HG02610 (cell line): ENCODE measurements around the gene CAPN10.

Experiments
- ATAC-seq: cut with Tn5 transposase; IDR thresholded peaks from one replicate; pipeline ENCODE4 v1.9.1; 2021; ENCODE audit warnings: mild to moderate bottlenecking, moderate library complexity; ENCODE audit not compliant: unreplicated experiment

Gene CAPN10

GRCh38 chr2:240573516-240574385, 12.8 kb upstream of the CAPN10 start:
- ATAC-seq, result no peak

- no peak for ATAC-seq
Measured at GRCh38 chr2:240574386-240575100, 12.0 kb upstream of the CAPN10 start.

DNA sequence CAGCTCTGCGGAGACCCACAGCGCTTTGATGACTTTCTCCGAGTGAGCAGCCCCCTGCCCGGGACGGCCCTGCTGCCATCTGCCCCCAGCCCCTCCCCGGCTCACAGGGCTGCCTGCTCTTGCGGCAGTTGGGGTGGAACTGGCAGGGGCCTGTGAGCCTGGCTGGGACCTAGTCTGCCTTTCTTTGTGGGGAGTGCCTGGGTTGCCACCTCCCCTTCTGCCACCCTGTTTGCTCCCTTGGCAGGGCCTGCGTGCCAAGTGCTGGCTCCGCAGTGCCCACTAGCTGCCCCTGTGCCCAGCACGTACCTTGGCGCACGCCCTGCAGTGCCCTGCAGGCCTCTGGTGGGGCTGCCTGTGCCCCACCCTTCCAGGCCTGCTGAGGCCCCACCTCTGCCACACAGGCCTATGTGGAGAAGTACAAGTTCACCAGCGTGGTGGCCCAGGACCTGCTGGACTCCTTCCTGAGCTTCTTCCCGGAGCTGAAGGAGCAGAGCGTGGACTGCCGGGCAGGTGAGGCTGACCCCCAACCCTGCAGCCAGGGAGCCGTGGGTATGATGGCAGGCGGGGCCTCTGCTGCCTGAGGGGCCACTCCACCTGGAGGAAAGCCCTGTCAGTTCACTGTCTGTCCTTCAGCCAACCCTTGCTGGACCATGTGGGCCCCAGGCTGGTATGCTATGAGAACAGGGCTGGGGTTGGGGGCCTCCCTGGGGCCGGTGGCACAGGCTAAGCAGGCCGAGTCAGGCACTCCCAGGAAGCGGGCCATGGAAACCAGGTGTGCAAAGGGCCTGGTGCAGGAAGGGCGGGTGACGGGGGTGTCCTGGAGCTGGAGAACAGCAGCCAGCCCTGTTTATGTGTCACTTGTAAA, 11.2 kb upstream of the CAPN10 start:
- ATAC-seq, result no peak

DNA sequence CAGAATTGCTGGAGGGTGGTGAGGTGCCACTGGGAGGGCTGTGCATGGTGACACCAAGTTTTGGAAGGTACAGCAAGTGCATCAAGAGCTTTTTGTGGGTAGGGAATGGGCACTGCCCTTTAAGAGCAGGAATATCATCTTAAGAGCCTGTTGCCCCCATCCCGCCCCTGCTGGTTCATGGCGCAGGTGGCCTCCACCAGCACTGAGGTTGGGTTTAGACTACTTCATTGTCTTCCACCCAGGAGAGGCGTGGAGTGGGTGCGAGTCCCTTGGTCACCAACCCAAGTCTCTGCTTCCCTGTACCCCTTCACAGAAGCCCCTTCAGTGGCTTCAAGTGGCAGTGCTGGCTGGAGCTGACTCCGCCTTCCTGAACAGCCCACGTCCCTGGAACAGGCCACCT, 10.5 kb upstream of the CAPN10 start:
- no peak for ATAC-seq

GRCh38 chr2:240576436-240577205, 9.9 kb upstream of the CAPN10 start:
- no peak for ATAC-seq

GRCh38 chr2:240577281-240578109, 9.0 kb upstream of the CAPN10 start:
- ATAC-seq, result no peak

- no peak for ATAC-seq
Measured at GRCh38 chr2:240578110-240578450, 8.5 kb upstream of the CAPN10 start.

DNA sequence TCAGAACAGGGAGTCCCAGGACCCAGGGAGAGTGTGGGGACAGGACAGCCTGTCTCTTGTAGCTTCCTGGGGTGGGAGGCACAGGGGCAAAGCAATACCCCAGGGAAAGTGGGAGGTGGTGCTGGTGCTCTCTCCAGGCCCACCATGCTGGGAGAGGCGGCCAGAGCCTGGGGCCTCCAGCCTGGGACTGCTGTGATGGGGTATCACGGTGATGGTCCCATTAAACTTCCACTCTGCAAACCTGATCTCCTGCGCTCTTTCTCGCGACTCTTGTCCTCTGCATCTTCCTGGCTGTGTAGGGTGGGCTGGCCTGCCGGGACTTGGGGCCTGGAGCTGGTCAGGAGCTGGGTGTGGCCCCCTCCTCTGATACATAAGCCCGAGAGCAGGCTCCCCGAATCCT, 8.0 kb upstream of the CAPN10 start:
- ATAC-seq, result no peak

DNA sequence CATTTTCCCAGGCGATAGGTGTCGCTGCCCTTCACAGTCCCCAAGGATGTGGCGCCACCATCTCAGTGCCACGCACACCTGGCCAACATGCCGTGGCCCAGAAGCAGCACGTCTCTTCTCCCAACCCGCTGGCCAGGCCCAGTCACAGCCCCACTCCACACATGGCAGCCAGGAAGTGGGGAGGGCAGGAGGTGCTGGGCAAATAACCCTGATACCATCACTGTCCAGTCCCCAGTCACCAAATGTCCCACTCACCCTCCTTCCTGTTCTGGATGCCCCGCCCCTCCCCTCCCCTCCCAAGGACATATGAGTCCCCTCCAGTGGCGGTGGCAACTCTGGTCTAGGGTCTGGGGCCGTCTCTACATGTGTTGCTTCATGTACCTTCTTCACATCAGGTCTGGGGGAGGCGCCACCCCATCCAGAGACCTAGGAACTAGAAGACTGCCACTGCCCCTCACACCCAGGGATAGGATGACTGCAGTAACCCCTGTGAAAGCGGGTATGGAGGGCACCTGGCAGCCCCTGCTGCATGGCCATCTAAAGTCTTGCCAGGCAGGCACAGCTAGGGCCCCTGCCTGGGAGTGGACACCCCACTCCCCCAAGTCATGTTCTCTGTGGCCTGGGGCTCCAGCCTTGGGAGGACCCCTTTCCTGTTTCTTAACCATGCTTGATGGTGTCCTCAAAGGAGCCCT, 7.3 kb upstream of the CAPN10 start:
- no peak for ATAC-seq

DNA sequence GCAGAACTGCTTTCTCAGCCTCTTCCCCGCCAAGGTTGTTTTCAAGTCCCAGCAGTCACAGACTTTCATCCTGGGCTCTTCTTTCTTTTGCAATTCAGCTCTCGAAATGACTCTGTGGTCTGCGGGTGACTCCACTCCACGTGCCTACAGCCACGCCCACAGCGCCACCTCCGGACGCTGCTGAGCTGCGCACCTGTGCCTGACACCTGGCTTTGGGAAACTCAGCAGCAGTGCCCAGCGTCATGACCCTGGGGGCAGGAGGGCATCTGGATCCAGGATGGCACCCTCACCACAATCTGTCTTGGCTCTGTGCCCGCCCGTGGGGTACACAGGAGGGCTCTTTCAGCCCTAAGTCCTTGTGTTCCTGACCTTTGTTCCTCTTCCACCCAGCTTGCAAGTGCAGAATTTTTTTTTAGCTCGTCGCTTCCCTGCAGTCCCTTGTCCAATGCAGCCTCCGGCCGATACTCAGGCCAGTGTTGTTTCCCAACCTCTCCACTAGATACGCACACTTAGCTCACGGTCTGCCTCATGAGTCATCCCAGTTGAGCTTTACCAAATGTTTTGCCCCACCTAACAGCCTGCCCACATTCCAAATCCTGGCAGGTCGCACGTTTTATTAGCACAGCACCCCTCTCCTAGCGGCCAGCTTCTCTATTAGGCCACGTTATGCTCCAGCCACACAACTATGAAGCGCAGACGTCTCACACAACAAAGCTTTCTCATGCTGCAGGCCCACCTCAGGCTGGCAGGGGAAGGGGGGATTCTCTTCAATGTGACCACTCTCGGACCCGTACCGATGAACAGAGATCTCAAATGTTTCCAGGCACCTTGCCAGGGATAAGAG, 6.5 kb upstream of the CAPN10 start:
- no peak for ATAC-seq

- no peak for ATAC-seq
Measured at GRCh38 chr2:240581811-240582210, 4.7 kb upstream of the CAPN10 start.

DNA sequence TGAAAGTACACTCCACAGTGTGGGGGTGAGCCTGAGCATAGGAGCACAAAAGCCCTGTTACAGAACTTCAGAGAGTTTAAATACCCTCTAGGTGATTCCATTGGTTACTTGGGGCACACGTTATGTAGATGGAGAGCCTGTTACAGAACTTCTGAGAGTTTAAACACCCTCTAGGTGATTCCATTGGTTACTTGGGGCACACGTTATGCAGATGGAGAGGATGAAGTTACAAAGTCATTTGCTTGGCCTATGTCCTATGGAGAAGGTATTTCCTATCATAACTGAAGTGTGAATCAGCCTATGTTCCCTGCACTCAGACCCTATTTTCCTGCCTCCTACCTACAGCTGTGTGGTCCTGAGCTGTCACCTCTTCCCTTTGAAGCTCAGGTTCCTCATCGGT, 3.8 kb upstream of the CAPN10 start:
- no peak for ATAC-seq

DNA sequence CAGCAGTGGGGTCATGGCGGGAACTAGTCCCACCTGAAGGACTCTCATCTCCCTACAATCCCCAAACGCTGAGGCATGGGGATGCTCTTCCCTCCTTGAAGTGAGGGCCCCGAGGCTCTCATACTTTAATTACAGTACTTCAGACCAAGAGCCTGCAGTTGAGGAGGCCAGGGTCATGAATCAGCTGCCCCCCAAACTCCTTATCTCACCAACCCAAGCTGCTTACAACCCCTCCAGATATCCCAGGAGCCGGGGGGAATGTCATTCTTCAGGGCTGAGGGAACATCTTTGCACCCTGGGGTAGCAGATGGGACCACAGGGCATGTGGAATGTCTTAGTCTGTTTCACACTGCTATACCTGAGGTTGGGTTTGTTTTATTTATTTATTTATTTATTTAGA, 2.8 kb upstream of the CAPN10 start:
- ATAC-seq, result no peak

DNA sequence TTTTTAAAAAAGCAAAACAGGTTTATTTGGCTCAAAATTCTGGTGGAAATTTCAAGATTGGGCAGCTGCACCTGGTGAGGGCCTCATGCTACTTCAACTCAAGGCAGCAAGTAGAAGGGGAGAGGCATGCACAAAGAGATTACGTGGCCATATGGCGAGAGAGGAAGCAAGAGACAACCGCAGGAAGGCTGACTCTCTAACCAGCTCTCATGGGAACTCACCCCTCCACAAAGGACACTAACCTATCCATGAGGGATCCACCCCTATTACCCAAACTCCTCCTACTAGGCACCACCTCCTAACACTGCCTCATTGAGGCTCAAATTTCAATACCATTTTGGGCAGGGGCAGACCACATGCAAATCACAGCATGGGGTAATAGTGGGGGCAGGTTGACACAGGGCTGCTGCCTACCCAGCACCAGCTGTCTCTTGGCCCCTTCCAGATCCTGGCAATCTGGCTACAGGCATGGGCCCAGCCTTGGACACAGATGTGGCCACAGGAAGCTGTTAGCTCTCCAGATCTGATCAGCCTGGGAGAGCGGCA, 2.0 kb upstream of the CAPN10 start:
- ATAC-seq, result peak; percentile 58

- ATAC-seq, result peak; percentile 27
Measured at GRCh38 chr2:240585101-240585500, 1.4 kb upstream of the CAPN10 start.

DNA sequence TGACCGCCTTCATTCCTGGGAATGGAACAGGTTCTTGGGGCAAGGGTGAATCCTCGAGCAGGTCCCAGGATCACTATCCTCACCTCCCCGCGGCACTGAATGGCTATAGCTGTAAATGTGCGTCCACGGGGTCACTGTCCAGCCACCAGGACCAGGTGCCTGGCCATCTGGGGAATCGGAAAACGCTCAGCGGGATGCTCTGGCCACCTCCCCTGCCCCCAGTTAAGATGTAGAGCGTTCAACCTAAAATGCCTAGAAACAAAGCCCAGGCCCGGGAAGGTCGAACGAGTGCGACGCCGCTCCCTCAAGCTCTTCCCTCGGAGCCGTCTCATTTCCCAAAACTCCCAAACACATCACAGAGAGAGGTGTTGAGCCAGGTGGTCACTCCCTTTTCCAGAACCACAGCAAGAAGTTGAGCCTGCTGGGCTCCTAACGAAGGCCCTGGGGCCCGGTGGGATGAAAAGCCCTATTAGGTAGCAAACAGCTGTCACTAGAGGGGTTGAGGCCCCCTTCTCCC, 795 bp upstream of the CAPN10 start:
- no peak for ATAC-seq

DNA sequence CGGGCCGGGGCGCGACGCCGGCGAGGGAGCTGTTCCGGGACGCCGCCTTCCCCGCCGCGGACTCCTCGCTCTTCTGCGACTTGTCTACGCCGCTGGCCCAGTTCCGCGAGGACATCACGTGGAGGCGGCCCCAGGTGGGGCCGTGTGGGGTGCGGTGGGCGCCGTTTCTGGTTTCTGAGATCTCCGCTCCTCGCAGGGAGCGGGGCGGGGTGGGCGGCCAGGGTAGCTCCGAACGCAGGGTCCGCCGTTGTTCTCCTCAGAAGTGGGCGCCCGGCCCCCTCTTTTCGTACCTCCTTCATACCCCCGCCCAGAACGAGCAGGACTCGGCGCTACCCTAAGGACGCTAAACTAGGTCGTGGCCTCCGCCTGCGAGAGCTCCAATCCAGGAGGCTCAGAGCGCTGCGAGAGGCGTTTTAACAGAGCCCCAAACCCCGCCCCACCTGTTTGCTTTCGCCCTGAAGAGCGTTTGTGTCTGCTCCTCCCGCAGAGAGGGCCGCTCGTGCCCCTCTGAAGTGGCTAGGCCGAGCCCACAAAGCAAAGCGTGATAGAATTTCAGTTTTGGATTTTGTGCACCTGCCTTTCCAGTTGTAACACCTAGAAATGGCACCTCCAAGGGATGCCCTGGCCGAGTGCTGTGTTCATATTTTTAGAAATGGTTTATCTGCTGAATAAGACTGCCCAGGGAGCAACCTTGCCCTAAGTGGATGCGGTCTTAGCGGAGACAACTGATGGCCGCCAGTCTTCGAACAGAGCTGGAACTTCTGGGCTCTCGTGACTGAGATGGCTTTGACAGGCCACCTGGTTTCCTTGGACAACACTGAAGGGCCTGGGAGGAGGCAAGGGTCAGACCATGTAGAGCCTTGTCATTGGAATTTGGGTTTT, 626 bp downstream of the CAPN10 start:
- ATAC-seq, result no peak
